ENCODE results near the gene BAD.
A peak's percentile ranks its signal among the peaks of the same experiment; 100 is the strongest.
"Not testable (repeated sequence)": the region's sequence is repeated elsewhere in the genome, so short reads cannot be mapped to it uniquely, and the experiment has no call there.

Gene BAD

GRCh38 chr11:64284048-64284961 lies at the start of gene BAD:
Gene BAD, minus strand, starts transcription at chr11:64284665. Its CDS starts 297 bp downstream, at chr11:64284368.
- peak; percentile 99 for DNase-seq (ENCODE audit: low spot score)

GRCh38 chr11:64333556-64333955 lies 49.1 kb upstream of the BAD start:
- no peak for DNase-seq (ENCODE audit: low spot score)

- peak; percentile 88 for DNase-seq (ENCODE audit: low spot score)
Observed at GRCh38 chr11:64331569-64332371, 47.3 kb upstream of the BAD start.

GRCh38 chr11:64330888-64331287 lies 46.4 kb upstream of the BAD start:
- no peak for DNase-seq (ENCODE audit: low spot score)

- no peak for DNase-seq (ENCODE audit: low spot score)
Observed at GRCh38 chr11:64327993-64328392, 43.5 kb upstream of the BAD start.

- no peak for DNase-seq (ENCODE audit: low spot score)
Observed at GRCh38 chr11:64327375-64327774, 42.9 kb upstream of the BAD start.

- DNase-seq (ENCODE audit: low spot score) = no peak
Observed at GRCh38 chr11:64324692-64325469, 40.4 kb upstream of the BAD start.

- DNase-seq (ENCODE audit: low spot score) = not testable (repeated sequence)
Observed at GRCh38 chr11:64323984-64324383, 39.5 kb upstream of the BAD start.

GRCh38 chr11:64323373-64323772 lies 38.9 kb upstream of the BAD start:
- DNase-seq (ENCODE audit: low spot score) = no peak

- DNase-seq (ENCODE audit: low spot score) = no peak
Observed at GRCh38 chr11:64322925-64323260, 38.4 kb upstream of the BAD start.

GRCh38 chr11:64321533-64321932 lies 37.1 kb upstream of the BAD start:
- DNase-seq (ENCODE audit: low spot score) = no peak

- no peak for DNase-seq (ENCODE audit: low spot score)
Observed at GRCh38 chr11:64321026-64321425, 36.6 kb upstream of the BAD start.

GRCh38 chr11:64320556-64320955 lies 36.1 kb upstream of the BAD start:
- DNase-seq (ENCODE audit: low spot score) = no peak

GRCh38 chr11:64318766-64319761 lies 34.6 kb upstream of the BAD start:
- no peak for DNase-seq (ENCODE audit: low spot score)

- DNase-seq (ENCODE audit: low spot score) = peak; percentile 99
Observed at GRCh38 chr11:64317961-64318765, 33.7 kb upstream of the BAD start, which contains the start of gene PRDX5. Gene PRDX5, plus strand, starts transcription at chr11:64318121. Its CDS starts 95 bp downstream, at chr11:64318216.

- peak; percentile 92 for DNase-seq (ENCODE audit: low spot score)
Observed at GRCh38 chr11:64317325-64317960, 33.0 kb upstream of the BAD start, which contains the start of gene TRMT112. Gene TRMT112, minus strand, starts transcription at chr11:64317559. Its CDS starts 33 bp downstream, at chr11:64317526.

GRCh38 chr11:64316672-64317324 lies 32.3 kb upstream of the BAD start:
- DNase-seq (ENCODE audit: low spot score) = no peak

GRCh38 chr11:64315667-64316526 lies 31.4 kb upstream of the BAD start:
- not testable (repeated sequence) for DNase-seq (ENCODE audit: low spot score)

All from AG08396 (cell line).